Brain microvascular endothelial cell (primary cell): Measurements from ENCODE around the gene MCFD2.

Source experiments
- DNase-seq: peaks from one replicate; pipeline ENCODE4 v3.0.0-alpha.2; 2020
- H3K27ac ChIP-seq: fragments of 250-450 bp; sonication (Bioruptor Pico); 2 replicates; pipeline ENCODE4 v1.5.1; 2020; ENCODE audit warnings: mild to moderate bottlenecking, moderate library complexity
- H3K27me3 ChIP-seq: fragments of 250-450 bp; sonication (Bioruptor Pico); replicated peaks from 2 replicates; pipeline ENCODE4 v1.5.1; 2020; ENCODE audit warnings: mild to moderate bottlenecking
- H3K36me3 ChIP-seq: fragments of 250-450 bp; sonication (Bioruptor Pico); replicated peaks from 2 replicates; pipeline ENCODE4 v1.5.1; 2020; ENCODE audit warnings: mild to moderate bottlenecking
- H3K4me3 ChIP-seq: 2 replicates; pipeline ENCODE4 v1.5.1; 2011; ENCODE audit warnings: low read depth, mild to moderate bottlenecking, control low read depth, low read length, moderate library complexity
- CTCF ChIP-seq: IDR thresholded peaks from 2 replicates; pipeline ENCODE4 v1.5.1; 2011; ENCODE audit warnings: low read depth, mild to moderate bottlenecking, moderate library complexity, low read length, control low read depth, inconsistent platforms; ENCODE audit errors: missing control alignments
- in situ Hi-C: cut with HindIII; loops from 2 replicates; pipeline ENCODE4 v1.10.0; 2017; ENCODE audit warnings: low sequenced_read_pairs, low pct_ligation_motif_present

Gene MCFD2

GRCh38 chr2:46875226-46875899 lies 40.2 kb downstream of the MCFD2 start:
- H3K36me3 ChIP-seq = no peaks in the 10 kb centered on the region
- no peak overlapping the region for H3K4me3 ChIP-seq
- TF ChIP-seq CTCF = no peak
- H3K27me3 ChIP-seq = no peaks in the 10 kb centered on the region
- in situ Hi-C loops = no loop called here
- H3K27ac ChIP-seq = peak overlapping the region; percentile 92
- no peak for DNase-seq

GRCh38 chr2:46874236-46874929 lies 41.2 kb downstream of the MCFD2 start:
- in situ Hi-C loops = no loop called here
- DNase-seq = no peak
- Histone ChIP-seq H3K4me3 (no peak overlapping the region), H3K27ac (peak overlapping the region; percentile 92), H3K36me3 (no peaks in the 10 kb centered on the region), H3K27me3 (no peaks in the 10 kb centered on the region)
- TF ChIP-seq CTCF = no peak

GRCh38 chr2:46873604-46874068 lies 42.0 kb downstream of the MCFD2 start:
- in situ Hi-C loops = no loop called here
- H3K4me3 ChIP-seq = no peak overlapping the region
- no peak for TF ChIP-seq CTCF
- no peaks in the 10 kb centered on the region for H3K36me3 ChIP-seq
- H3K27ac ChIP-seq = peak overlapping the region; percentile 92
- peak; percentile 97 for DNase-seq
- no peaks in the 10 kb centered on the region for H3K27me3 ChIP-seq

GRCh38 chr2:46872902-46873603 lies 42.6 kb downstream of the MCFD2 start:
- in situ Hi-C loops = no loop called here
- no peak overlapping the region for H3K4me3 ChIP-seq
- H3K36me3 ChIP-seq = no peaks in the 10 kb centered on the region
- no peak for DNase-seq
- TF ChIP-seq CTCF = no peak
- H3K27ac ChIP-seq = peak overlapping the region; percentile 92
- H3K27me3 ChIP-seq = no peaks in the 10 kb centered on the region

- no peak for TF ChIP-seq CTCF
- Histone ChIP-seq H3K27ac (no peak overlapping the region), H3K4me3 (no peak overlapping the region), H3K36me3 (no peaks in the 10 kb centered on the region), H3K27me3 (no peaks in the 10 kb centered on the region)
- in situ Hi-C loops = no loop called here
- DNase-seq = no peak
Observed at GRCh38 chr2:46871976-46872381, 43.6 kb downstream of the MCFD2 start.
